HEK293 (cell line): ENCODE results near the gene LACRT.

ENCODE experiments used
- CTCF ChIA-PET: fragments of 350-600 bp; formaldehyde crosslinking; extraction: SDS; loops from one replicate; lab custom pipeline; 2021; ENCODE audit warnings: antibody characterized with exemption; lab: Yijun Ruan, JAX
- POLR2A ChIA-PET: fragments of 300-600 bp; formaldehyde crosslinking; extraction: SDS; loops from one replicate; lab custom pipeline; 2020; ENCODE audit warnings: antibody characterized with exemption, inconsistent platforms; lab: Yijun Ruan, JAX
- H3K27ac ChIP-seq: fragments of 200-500 bp; sonication (Bioruptor generic); 2 replicates; pipeline ENCODE4 v1.5.1; 2014; ENCODE audit warnings: low read depth, low read length, control low read depth, inconsistent platforms; ENCODE audit errors: extremely low read depth
- H3K36me3 ChIP-seq, 2 experiments: fragments of 200-500 bp in 1 of 2; sonication (Bioruptor generic) in 1 of 2; 1 replicate in 1 of 2; 2 replicates in 1 of 2; pipeline ENCODE4 v1.5.1; 2014 to 2017; ENCODE audit warnings: inconsistent platforms in 2 of 2, low read length in 2 of 2; ENCODE audit not compliant: control insufficient read depth in 2 of 2, insufficient read depth in 1 of 2
- H3K4me1 ChIP-seq: fragments of 200-500 bp; sonication (Bioruptor generic); 2 replicates; pipeline ENCODE4 v1.5.1; 2014; ENCODE audit warnings: mild to moderate bottlenecking, low read length, inconsistent platforms; ENCODE audit not compliant: control insufficient read depth, insufficient read depth
- H3K4me3 ChIP-seq: 2 replicates; pipeline ENCODE4 v1.5.1; 2011; ENCODE audit warnings: low read depth, mild to moderate bottlenecking, control low read depth, low read length, moderate library complexity
- H3K9me3 ChIP-seq: fragments of 200-500 bp; sonication (Bioruptor generic); 2 replicates; pipeline ENCODE4 v1.5.1; 2014; ENCODE audit warnings: low read depth, low read length, inconsistent platforms; ENCODE audit not compliant: control insufficient read depth, insufficient read depth
- EGR2 ChIP-seq: fragments of 450-650 bp; formaldehyde crosslinking; IDR thresholded peaks from 2 replicates; pipeline ENCODE4 v1.5.1; 2016; ENCODE audit warnings: low read depth, missing biosample characterization, missing genetic modification characterization
- FEZF1 ChIP-seq: fragments of 450-650 bp; formaldehyde crosslinking; IDR thresholded peaks from 2 replicates; pipeline ENCODE4 v1.5.1; 2016; ENCODE audit warnings: missing biosample characterization, missing genetic modification characterization
- GLIS1 ChIP-seq: fragments of 450-650 bp; formaldehyde crosslinking; IDR thresholded peaks from 2 replicates; pipeline ENCODE4 v1.5.1; 2016; ENCODE audit warnings: missing biosample characterization, missing genetic modification characterization
- SP7 ChIP-seq: fragments of 450-650 bp; formaldehyde crosslinking; IDR thresholded peaks from 2 replicates; pipeline ENCODE4 v1.5.1; 2016; ENCODE audit warnings: missing biosample characterization, missing genetic modification characterization
- TCF7L2 ChIP-seq: IDR thresholded peaks from 2 replicates; pipeline ENCODE4 v1.6.1; 2011; ENCODE audit warnings: low read depth, mild to moderate bottlenecking, inconsistent platforms, low read length, moderate library complexity, borderline replicate concordance
- ZBTB17 ChIP-seq: fragments of 450-650 bp; formaldehyde crosslinking; IDR thresholded peaks from 2 replicates; pipeline ENCODE4 v1.5.1; 2016; ENCODE audit warnings: missing biosample characterization, missing genetic modification characterization
- ZNF10 ChIP-seq: fragments of 450-650 bp; formaldehyde crosslinking; IDR thresholded peaks from 2 replicates; pipeline ENCODE4 v1.5.1; 2017; ENCODE audit warnings: missing biosample characterization, missing genetic modification characterization
- ZNF175 ChIP-seq: fragments of 450-650 bp; formaldehyde crosslinking; IDR thresholded peaks from 2 replicates; pipeline ENCODE4 v1.5.1; 2016; ENCODE audit warnings: missing biosample characterization, missing genetic modification characterization
- ZNF184 ChIP-seq: fragments of 450-650 bp; IDR thresholded peaks from 2 replicates; pipeline ENCODE4 v1.5.1; 2018; ENCODE audit warnings: missing biosample characterization, mild to moderate bottlenecking, missing genetic modification characterization
- ZNF354C ChIP-seq: fragments of 450-650 bp; formaldehyde crosslinking; IDR thresholded peaks from 2 replicates; pipeline ENCODE4 v1.5.1; 2016; ENCODE audit warnings: missing biosample characterization, missing genetic modification characterization, low read depth, borderline replicate concordance
- ZNF366 ChIP-seq: fragments of 450-650 bp; formaldehyde crosslinking; conservative IDR thresholded peaks from 2 replicates; pipeline ENCODE4 v1.5.1; 2016; ENCODE audit warnings: missing biosample characterization, missing genetic modification characterization
- ZNF37A ChIP-seq: fragments of 450-650 bp; IDR thresholded peaks from 2 replicates; pipeline ENCODE4 v1.5.1; 2018; ENCODE audit warnings: missing biosample characterization, missing genetic modification characterization
- ZNF433 ChIP-seq: fragments of 450-650 bp; formaldehyde crosslinking; IDR thresholded peaks from 2 replicates; pipeline ENCODE4 v1.5.1; 2016; ENCODE audit warnings: missing biosample characterization, missing genetic modification characterization, low read depth
- ZNF558 ChIP-seq: fragments of 450-650 bp; formaldehyde crosslinking; IDR thresholded peaks from 2 replicates; pipeline ENCODE4 v1.5.1; 2016; ENCODE audit warnings: missing biosample characterization, missing genetic modification characterization
- ZNF623 ChIP-seq: fragments of 450-650 bp; formaldehyde crosslinking; IDR thresholded peaks from 2 replicates; pipeline ENCODE4 v1.5.1; 2016; ENCODE audit warnings: missing biosample characterization, missing genetic modification characterization
- ZNF658 ChIP-seq: fragments of 450-650 bp; formaldehyde crosslinking; IDR thresholded peaks from 2 replicates; pipeline ENCODE4; 2016; ENCODE audit warnings: missing biosample characterization, missing genetic modification characterization
- ZNF777 ChIP-seq: fragments of 450-650 bp; formaldehyde crosslinking; IDR thresholded peaks from 2 replicates; pipeline ENCODE4 v1.5.1; 2017; ENCODE audit warnings: missing biosample characterization, missing genetic modification characterization, borderline replicate concordance
- TF ChIP-seq, protein P1 (sequence below): fragments of 450-650 bp; formaldehyde crosslinking; IDR thresholded peaks from 2 replicates; pipeline ENCODE4 v1.5.1; 2016; ENCODE audit warnings: missing biosample characterization, missing genetic modification characterization
- TF ChIP-seq, protein P2 (sequence below): fragments of 450-650 bp; formaldehyde crosslinking; IDR thresholded peaks from 2 replicates; pipeline ENCODE4 v1.5.1; 2017; ENCODE audit warnings: missing biosample characterization, missing genetic modification characterization
- TF ChIP-seq, protein P3 (sequence below): fragments of 450-650 bp; formaldehyde crosslinking; IDR thresholded peaks from 2 replicates; pipeline ENCODE4 v1.5.1; 2017; ENCODE audit warnings: missing biosample characterization, missing genetic modification characterization
- TF ChIP-seq, protein P4 (sequence below): fragments of 450-650 bp; formaldehyde crosslinking; IDR thresholded peaks from 2 replicates; pipeline ENCODE4 v1.5.1; 2016; ENCODE audit warnings: missing biosample characterization, missing genetic modification characterization
- TF ChIP-seq, protein P5 (sequence below): fragments of 450-650 bp; formaldehyde crosslinking; IDR thresholded peaks from 2 replicates; pipeline ENCODE4 v1.5.1; 2017; ENCODE audit warnings: missing biosample characterization, missing genetic modification characterization

The LACRT gene

DNA sequence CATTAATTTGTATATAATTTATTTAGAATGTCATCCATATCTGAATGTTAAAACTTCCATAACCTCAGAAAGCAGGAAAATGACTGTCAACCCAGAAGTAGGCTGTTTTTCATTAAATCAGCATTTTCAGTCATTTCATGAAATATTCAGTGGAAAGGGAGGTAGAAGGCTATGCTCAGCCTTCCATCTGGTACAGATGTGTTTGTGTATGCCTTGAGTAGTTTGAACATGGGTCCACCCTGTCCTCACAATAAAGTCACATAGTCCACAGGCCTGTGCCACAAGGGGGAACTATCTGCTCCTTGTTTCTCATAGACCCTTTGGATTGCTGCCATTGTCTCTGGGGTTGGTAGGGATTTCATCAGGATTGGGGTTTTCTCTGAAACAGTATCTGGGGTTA, 9.1 kb downstream of the LACRT start:
- ChIA-PET CTCF (interaction anchor here (0.6 to 1.3 kb wide), 3 partner anchors 22 to 750 kb away, joined by 4 to 9 read pairs (median 4); no protein-coding TSS in a partner anchor), POLR2A (no interaction called here)
- Histone ChIP-seq H3K9me3 (no peaks in the 10 kb centered on the region; the same call in 1 of the 2 replicates), H3K4me3 (no peak overlapping the region), H3K36me3 (no peaks in the 10 kb centered on the region), H3K27ac (no peak overlapping the region), H3K4me1 (peaks cover 8% of the 10 kb centered on the region; the same call in 1 of the 2 replicates)
- no peak for TF ChIP-seq TCF7L2
- TF ChIP-seq, protein P1, sequence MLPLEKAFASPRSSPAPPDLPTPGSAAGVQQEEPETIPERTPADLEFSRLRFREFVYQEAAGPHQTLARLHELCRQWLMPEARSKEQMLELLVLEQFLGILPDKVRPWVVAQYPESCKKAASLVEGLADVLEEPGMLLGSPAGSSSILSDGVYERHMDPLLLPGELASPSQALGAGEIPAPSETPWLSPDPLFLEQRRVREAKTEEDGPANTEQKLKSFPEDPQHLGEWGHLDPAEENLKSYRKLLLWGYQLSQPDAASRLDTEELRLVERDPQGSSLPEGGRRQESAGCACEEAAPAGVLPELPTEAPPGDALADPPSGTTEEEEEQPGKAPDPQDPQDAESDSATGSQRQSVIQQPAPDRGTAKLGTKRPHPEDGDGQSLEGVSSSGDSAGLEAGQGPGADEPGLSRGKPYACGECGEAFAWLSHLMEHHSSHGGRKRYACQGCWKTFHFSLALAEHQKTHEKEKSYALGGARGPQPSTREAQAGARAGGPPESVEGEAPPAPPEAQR (tag by site-specific recombination) = no peak
- no peak for TF ChIP-seq ZNF175 (tag by site-specific recombination)
- no peak for TF ChIP-seq ZNF354C (tag by site-specific recombination)
- TF ChIP-seq ZNF433 (tag by site-specific recombination) = no peak
- no peak for TF ChIP-seq GLIS1 (tag by site-specific recombination)
- TF ChIP-seq, protein P2, sequence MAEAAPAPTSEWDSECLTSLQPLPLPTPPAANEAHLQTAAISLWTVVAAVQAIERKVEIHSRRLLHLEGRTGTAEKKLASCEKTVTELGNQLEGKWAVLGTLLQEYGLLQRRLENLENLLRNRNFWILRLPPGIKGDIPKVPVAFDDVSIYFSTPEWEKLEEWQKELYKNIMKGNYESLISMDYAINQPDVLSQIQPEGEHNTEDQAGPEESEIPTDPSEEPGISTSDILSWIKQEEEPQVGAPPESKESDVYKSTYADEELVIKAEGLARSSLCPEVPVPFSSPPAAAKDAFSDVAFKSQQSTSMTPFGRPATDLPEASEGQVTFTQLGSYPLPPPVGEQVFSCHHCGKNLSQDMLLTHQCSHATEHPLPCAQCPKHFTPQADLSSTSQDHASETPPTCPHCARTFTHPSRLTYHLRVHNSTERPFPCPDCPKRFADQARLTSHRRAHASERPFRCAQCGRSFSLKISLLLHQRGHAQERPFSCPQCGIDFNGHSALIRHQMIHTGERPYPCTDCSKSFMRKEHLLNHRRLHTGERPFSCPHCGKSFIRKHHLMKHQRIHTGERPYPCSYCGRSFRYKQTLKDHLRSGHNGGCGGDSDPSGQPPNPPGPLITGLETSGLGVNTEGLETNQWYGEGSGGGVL = no peak
- TF ChIP-seq, protein P3, sequence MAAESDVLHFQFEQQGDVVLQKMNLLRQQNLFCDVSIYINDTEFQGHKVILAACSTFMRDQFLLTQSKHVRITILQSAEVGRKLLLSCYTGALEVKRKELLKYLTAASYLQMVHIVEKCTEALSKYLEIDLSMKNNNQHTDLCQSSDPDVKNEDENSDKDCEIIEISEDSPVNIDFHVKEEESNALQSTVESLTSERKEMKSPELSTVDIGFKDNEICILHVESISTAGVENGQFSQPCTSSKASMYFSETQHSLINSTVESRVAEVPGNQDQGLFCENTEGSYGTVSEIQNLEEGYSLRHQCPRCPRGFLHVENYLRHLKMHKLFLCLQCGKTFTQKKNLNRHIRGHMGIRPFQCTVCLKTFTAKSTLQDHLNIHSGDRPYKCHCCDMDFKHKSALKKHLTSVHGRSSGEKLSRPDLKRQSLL (tag by site-specific recombination) = no peak
- TF ChIP-seq ZNF558 (tag by site-specific recombination) = no peak
- no peak for TF ChIP-seq ZNF37A (tag by site-specific recombination)
- no peak for TF ChIP-seq EGR2 (tag by site-specific recombination)
- TF ChIP-seq SP7 (tag by site-specific recombination) = no peak

DNA sequence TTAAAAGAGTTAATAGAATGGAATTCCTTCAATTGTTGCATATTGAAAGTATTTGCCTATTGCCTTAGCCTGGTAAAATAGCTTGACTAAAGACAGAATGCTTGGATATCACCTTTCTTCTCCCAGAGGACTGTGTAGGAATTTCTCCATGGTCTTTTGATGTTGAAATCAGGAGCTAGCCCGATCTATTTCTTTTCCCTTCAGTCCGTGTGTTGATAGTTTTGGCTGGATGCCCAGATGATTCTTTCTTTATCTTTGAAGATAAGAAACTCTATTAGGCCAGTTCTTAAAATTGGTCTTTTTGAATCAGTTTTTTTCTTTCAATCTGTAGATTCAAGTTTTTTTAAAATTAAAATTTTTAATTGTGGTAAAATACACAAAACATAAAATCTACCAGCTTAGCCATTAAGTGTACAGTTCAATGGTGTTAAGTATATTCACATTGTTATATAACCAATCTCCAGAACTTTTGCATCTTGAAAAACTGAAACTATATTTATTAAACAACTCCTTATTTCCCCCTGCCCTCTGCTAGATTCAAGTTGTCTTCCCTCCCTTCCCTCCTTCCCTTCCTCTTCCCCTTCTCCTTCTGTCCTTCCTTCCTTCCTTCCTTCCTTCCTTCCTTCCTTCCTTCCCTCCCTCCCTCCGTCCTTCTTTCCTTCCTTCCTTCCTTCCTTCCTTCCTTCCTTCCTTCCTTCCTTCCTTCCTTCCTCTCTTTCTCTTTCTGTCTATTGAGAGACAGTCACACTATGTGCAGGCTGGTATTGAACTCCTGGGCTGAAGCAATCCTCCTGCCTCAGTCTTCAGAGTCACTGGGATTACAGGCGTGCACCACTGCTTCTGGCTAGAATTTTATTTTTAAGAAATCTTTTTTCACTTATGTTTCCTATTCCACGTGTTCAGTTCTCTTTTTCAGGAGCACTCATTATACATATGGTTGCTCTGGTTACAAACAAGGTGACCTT, 10.1 kb downstream of the LACRT start:
- POLR2A ChIA-PET = no interaction called here
- TF ChIP-seq EGR2 (tag by site-specific recombination) = no peak
- TF ChIP-seq, protein P4, sequence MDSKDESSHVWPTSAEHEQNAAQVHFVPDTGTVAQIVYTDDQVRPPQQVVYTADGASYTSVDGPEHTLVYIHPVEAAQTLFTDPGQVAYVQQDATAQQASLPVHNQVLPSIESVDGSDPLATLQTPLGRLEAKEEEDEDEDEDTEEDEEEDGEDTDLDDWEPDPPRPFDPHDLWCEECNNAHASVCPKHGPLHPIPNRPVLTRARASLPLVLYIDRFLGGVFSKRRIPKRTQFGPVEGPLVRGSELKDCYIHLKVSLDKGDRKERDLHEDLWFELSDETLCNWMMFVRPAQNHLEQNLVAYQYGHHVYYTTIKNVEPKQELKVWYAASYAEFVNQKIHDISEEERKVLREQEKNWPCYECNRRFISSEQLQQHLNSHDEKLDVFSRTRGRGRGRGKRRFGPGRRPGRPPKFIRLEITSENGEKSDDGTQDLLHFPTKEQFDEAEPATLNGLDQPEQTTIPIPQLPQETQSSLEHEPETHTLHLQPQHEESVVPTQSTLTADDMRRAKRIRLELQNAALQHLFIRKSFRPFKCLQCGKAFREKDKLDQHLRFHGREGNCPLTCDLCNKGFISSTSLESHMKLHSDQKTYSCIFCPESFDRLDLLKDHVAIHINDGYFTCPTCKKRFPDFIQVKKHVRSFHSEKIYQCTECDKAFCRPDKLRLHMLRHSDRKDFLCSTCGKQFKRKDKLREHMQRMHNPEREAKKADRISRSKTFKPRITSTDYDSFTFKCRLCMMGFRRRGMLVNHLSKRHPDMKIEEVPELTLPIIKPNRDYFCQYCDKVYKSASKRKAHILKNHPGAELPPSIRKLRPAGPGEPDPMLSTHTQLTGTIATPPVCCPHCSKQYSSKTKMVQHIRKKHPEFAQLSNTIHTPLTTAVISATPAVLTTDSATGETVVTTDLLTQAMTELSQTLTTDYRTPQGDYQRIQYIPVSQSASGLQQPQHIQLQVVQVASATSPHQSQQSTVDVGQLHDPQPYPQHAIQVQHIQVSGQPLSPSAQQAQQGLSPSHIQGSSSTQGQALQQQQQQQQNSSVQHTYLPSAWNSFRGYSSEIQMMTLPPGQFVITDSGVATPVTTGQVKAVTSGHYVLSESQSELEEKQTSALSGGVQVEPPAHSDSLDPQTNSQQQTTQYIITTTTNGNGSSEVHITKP (tag by site-specific recombination) = no peak
- TF ChIP-seq, protein P5, sequence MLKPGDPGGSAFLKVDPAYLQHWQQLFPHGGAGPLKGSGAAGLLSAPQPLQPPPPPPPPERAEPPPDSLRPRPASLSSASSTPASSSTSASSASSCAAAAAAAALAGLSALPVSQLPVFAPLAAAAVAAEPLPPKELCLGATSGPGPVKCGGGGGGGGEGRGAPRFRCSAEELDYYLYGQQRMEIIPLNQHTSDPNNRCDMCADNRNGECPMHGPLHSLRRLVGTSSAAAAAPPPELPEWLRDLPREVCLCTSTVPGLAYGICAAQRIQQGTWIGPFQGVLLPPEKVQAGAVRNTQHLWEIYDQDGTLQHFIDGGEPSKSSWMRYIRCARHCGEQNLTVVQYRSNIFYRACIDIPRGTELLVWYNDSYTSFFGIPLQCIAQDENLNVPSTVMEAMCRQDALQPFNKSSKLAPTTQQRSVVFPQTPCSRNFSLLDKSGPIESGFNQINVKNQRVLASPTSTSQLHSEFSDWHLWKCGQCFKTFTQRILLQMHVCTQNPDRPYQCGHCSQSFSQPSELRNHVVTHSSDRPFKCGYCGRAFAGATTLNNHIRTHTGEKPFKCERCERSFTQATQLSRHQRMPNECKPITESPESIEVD (tag by site-specific recombination) = peak; percentile 62
- TF ChIP-seq ZNF366 (tag by site-specific recombination) = peak; percentile 97
- TF ChIP-seq ZNF10 = no peak
- no peak for TF ChIP-seq ZNF623 (tag by site-specific recombination)
- TF ChIP-seq ZNF184 (tag by site-specific recombination) = no peak
- TF ChIP-seq FEZF1 = peak; percentile 69
- TF ChIP-seq ZBTB17 (tag by site-specific recombination) = 0 out of 2 replicates have a peak, but pooled peaks have one; percentile 34
- TF ChIP-seq TCF7L2 = peak; percentile 45; the same call in 1 of the 2 replicates
- no peak; the same call in 1 of the 2 replicates for TF ChIP-seq ZNF777 (tag by site-specific recombination)
- TF ChIP-seq ZNF658 (tag by site-specific recombination) = no peak
- TF ChIP-seq, all 188 proteins: peak for 5
- CTCF ChIA-PET = interaction anchor here (1.0 to 1.5 kb wide), 5 partner anchors 21 to 34 kb away, joined by 3 to 7 read pairs (median 4); no protein-coding TSS in a partner anchor
- Histone ChIP-seq H3K4me1 (peaks cover 8% of the 10 kb centered on the region; the same call in 1 of the 2 replicates), H3K27ac (no peak overlapping the region), H3K4me3 (no peak overlapping the region), H3K36me3 (no peaks in the 10 kb centered on the region), H3K9me3 (no peaks in the 10 kb centered on the region; the same call in 1 of the 2 replicates)
